Skin of body (tissue), 2 donors: ENCODE results near the gene HUNK. TPM values are rescaled to one million over a fixed set of nuclear protein-coding genes. Genes with fewer than 3 reads are reported as not detected.
"Not testable (repeated sequence)": the region's sequence is repeated elsewhere in the genome, so short reads cannot be mapped to it uniquely, and the experiment has no call there.

Experiments used
- DNase-seq: peaks from one replicate; lab custom pipeline; 2025; lab: John Stamatoyannopoulos, UW
- total RNA-seq: library from RNA; depleted of rRNA; stranded (reverse); fragments of >200 nt; gene quantifications from one replicate; pipeline ENCODE4 v1.2.3, GENCODE V29; 2014

The HUNK gene
- total RNA-seq, 1 donor from 2014 or later = 5.5 TPM

DNA sequence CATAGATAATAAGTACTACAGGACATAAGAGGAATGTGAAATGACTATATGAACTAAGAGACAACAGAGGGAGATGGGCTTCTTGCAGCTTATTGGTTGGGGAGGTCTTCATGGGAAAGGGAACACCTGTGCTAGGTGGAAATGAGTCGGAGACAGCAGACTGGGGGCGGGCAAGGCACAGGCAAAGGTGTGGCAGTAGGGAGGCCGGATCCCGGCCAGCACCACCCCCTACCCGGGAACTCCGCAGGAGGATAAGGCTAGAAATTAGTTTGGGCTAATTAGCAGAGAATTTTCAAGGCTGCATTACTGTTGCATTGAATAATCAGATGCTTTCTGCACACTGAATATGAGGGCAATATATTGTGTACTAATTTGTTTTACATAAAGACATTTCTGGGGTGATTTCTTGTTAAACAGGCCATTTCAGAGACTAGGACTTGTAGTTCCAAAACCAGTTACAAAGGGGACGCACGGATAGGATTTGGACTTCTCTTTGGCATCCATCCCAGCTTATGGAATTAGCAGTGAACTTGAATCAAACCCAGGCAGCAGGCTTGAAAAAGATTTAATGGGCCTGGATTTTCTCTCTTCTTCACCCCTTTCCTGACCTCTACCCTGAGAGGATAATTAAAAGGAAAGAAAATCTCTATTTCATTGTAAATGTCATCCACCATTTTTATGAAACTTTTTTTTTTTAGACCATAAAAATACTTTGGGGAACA lies 2.2 kb upstream of the HUNK start:
- no peak for DNase-seq

DNA sequence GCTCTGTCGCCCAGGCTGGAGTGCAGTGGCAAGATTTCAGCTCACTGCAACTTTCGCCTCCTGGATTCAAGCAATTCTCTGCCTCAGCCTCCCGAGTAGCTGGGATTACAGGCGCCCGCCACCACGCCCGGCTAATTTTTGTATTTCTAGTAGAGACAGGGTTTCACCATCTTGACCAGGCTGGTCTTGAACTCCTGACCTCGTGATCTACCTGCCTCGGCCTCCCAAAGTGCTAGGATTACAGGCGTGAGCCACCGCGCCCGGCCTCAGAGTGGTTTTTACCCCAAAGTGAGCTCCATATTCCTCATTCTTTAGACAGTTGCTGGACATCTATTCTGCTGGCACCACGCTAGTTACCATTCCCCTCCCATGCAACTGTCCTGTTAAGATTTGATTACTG lies 1.4 kb upstream of the HUNK start:
- not testable (repeated sequence) for DNase-seq

DNA sequence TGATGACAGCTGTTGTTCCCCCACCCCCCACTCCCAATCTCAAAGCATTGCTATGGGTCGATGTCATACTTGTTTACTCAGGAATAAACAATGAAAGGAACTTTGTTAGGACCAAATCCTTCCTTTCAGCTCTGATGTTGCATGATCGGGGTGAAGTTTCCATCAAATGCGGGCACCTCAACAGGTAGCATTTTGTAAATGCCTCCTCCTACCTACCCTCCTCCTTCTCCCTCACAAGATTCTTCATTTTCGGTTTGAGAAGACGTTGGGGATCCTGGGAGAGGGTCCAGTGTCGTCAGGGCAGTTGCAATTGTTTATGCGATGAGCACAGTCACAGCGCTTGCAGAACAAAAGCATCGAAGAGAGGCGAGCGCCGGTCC lies 758 bp upstream of the HUNK start:
- DNase-seq = no peak

DNA sequence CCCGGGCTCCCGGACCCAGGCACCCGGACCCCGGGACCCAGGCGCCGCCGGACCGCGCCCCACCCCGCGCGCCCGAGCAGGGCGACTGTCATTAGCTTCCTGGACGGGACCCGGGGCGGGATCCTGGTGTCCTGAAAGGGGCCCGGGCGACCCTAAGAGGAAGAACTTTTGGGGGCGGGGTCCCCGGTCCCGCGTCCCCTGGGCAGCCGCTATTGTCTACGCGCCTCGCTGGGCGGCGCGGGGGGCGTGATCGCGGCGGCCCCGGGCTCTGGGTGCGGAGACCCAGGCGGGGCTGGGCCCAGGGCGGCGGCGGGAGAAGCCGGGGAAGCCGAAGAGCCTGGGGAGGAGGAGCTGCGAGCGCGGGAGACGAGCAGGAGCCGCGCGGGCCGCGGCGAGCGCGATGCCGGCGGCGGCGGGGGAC lies 465 bp downstream of the HUNK start:
- no peak for DNase-seq

DNA sequence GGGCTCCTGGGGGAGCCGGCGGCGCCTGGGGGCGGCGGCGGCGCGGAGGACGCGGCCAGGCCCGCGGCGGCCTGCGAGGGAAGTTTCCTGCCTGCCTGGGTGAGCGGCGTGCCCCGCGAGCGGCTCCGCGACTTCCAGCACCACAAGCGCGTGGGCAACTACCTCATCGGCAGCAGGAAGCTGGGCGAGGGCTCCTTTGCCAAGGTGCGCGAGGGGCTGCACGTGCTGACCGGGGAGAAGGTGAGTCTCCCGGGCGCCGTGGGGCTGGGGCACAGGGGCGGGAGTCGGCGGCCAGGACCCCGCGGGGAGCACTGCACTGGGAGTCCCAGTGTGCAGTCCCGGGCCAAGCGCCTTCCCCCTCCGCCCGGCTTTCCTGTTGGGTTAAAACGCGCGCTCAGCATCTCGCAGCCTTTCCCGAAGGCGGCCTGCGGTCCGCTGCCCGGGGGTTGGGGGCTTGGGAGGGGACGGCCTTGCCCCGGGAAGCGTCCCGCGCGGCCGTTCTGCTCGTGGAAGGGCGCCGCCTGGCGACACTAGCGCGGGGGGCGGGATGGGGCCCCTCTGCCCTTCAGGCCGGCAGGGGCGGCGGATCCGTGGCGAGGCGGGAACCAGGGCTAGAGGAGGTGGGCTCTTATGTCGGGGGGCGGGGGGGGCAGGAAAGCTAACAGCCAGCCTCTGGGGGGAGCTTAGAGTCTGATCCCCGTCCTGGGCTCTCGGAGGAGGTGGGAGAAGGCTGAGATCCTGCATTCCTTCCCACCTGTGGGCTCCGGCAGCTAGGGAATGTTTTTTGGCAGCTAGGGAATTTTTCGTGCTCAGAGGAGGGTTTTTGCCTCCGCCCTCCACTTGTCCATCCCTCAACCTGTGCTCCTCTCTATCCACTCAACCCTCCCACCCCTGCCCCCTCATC lies 1.1 kb downstream of the HUNK start:
- no peak for DNase-seq

DNA sequence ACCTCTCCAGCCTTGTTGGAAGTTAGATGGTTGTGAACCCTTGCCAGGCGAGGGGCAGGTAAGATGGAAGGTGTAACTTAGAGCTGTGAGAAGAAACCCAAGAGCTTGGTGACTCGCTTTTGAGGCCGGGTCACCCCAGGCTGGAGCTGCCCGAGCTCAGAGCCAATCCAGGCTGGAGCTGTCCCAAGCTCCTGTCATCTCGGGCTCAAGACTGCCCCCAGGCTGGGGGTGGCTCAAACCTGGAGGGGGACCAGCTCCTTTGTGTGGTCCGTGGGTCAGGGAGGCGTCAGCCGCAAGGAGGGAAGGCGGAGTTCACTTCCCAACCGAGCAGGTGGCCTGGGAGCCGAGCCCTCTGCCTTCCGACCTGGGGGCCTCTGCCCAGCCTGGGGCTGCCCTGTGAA lies 2.0 kb downstream of the HUNK start:
- DNase-seq = no peak

DNA sequence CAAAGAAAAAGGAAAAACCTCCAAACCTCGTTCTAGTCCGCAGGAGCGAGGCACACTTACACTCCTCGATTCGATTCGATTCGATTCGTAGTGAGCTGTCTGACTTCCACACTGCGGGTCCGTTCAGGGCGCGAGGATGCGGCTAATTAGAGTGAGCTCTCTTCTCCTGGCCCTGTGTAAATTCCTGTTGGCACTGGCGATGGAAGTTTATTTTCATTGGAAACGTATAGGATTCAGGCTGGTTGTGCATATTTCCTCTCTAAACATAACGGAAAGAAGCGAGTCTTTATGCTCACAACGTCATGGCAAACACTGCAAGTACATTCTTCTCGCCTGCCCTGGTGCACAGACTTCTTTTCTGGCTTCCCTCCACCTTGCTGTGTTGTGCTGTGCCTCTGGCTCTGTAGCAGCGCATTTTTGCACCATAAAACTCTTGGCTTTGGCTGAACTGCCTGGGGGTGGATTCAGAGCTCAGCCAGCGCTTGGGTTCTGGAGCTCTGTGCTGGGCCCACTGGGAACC lies 2.7 kb downstream of the HUNK start:
- peak; percentile 91 for DNase-seq

DNA sequence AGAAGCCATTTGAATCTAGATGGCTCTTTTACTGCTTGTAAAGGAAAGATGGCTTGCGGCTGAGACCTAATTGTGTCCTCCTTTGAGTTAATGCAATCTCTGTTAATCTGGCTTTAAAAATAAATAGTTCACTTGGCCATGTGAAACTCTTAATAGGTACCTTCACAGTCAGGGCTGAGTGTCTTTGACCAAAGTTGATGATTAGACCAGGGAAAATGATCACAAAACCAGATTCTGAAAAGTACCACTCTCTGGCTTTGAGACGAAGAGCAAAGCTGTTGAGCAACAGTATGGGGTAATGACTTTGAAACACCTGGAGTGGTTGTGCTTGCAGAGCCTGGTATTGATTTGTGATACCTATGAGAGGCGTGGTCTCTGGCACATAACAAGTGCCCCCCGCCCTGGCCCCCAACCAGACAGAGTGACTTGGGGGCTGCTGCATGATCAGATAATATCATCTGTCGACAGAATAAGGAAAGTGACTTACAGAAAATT lies 4.7 kb downstream of the HUNK start:
- no peak for DNase-seq

DNA sequence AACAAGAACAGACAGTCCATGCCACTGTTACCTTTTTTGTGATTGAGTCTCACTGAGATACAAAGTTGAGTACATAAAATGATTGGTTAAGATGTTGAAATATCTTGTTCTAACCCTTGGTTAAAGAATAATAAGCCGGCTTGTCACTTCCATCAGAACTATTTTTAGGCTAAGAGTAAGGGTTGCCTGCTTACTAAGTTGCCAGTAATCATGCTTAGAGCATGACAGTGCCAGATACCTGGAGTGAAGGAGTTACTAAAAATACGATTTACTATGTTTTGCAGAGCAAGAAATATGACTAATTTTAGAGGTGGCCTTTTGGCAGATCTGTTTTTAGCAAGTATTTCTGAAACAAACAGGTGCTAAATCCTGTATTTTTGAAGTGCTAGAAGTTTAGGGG lies 6.0 kb downstream of the HUNK start:
- DNase-seq = no peak

DNA sequence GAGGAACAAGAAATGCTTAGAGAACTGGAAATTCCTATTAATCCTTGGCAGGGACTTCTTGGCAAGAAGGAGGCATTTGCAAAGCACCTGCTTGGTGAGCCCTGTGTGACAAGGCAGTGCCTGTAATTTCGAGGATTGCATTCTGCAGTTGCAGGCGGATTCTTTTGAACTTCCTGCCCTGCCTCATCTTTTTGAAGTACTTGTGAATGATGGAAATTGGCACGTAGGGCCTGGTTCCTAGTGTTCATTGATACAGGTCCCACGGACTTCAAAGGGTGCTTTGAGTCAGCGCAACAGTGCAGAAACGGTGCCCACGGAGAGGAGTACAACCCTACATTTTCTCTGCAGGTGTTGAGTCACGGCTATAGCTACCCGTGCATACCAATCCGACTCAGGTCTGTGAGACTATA lies 6.4 kb downstream of the HUNK start:
- no peak for DNase-seq

DNA sequence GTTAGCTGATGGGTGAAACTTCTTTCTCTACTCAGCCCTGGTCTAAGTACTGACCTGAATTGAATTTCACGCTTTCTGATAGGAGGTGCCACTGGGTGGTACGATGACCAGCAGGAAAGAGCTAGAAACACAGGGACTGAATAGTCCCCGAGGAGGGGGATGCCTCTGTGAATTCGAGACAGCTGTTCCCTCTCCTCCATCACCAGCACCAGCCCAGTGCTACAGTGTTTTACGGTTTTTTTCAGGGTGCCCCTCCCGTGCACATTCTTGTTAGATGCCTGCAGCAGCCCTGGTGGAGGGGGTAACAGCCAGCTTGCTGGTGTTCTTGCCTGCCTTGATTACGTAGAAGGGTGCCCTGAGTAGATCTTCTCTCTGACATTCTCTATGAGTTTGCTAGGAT lies 7.1 kb downstream of the HUNK start:
- DNase-seq = no peak

DNA sequence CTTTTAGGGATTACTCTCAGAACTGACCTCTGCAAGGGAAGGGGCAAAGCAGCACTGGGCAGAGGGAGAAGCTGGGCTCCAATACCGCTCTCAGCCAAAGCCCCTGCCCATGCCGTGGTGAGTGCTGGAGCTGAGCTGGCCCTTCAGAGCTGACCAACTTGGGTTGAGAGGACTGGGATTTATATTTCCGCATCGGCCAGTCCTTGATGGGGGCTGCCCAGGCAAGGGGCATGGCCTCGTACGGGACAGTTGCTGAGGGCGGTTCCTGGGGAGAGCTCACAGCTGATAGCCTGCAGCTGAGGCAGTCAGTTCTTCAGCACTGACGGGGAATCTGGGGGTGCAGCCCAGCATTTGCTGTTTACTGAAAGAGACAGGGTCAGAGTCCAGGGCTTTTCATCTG lies 8.0 kb downstream of the HUNK start:
- DNase-seq = no peak

DNA sequence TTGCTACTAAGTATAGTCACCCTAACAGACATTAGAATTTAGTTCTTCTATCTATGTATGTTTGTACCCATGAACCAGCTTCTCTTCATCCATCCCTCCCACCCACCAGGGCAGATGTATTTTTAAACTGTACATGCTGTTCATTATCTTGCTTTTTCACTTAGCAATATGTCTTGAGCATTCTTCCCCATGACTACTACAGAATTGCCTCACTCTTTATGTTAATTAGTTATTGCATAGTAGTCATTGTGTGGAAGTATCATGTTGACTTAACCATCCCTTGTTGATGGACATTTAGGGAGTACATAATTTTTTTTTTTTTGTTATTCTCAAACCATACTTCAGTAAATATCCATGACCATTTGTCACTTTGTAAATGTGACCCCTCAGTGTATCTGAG lies 9.9 kb downstream of the HUNK start:
- DNase-seq = no peak

DNA sequence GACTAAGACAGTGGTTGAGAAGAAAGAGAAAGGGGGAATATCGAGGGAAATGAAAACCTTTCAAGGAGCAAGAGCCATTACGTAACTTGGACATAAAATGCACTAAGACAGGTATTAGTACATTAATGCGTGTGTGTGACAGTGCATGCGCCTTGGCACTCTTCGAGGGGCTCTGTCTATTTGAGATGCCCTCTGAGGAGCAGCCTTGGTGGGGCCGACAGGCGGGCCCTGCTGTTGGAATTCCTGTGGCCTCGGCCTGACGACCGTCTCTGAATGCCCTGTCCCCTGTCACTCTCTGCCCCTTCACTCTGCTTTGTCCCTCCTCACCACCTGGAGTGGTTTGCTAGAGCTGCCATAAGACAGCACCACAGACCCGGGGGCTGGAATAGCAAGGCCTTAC lies 12.3 kb downstream of the HUNK start:
- no peak for DNase-seq

DNA sequence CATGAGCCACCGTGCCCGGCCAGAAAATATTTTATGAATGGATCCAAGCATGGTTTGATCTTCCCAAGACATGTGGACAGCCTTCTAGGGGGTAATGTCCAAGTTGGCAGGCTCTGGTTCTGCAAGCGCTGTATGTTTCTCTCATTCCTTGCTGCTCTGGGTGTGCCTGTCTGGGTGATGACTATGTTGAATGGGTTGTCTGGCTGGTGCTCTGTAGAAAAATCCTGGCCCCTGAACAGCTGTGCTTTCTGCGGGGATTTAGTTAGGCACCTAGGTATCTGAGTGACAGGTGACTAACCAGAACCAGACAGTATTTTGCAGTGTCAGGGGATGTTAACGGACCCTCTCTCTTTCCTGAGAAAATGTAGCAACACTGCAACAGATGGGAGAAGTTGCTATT lies 14.1 kb downstream of the HUNK start:
- DNase-seq = peak; percentile 69

DNA sequence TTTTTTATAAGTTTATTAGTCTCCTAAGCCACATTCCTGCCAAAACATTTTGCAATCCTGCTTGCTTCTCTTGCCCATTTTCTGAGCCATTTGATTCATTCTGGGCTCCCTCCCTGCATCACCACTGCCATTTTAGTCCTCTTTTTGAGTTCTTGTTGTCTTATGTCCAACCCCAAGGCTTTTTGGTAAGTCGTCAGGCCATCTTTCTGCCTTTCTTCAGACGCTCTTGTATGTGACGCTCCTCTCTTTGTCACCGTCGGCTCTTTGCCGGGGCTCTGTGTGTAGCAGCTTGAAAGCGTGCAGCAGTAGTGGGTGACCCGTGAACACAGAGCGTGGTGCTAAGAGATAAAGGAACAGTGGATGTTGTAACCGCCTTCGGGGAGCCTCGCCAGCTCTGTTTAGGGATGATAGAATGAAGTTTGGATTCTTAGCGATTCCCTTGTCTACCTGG lies 14.6 kb downstream of the HUNK start:
- DNase-seq = peak; percentile 85

DNA sequence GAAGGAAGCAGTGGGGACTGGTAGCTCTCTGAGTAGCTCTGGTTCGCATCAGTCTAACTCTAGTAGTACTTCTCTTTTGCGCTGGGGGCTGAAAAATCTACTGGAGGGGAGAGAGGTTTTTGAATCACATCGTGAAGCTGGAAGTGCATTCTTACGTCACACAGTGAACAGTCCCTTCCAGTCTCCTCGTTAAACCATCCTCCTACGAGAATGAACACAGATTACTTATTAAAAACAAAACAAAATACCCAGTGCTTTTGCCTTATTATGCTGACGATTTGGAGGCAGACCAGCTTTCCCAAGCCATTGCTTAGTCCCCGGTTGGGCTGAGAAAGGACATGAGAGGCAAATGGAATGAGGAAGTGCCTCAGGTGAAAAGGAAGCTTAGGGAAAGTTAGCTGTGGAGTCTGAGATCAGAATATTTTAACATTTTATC lies 16.1 kb downstream of the HUNK start:
- no peak for DNase-seq

DNA sequence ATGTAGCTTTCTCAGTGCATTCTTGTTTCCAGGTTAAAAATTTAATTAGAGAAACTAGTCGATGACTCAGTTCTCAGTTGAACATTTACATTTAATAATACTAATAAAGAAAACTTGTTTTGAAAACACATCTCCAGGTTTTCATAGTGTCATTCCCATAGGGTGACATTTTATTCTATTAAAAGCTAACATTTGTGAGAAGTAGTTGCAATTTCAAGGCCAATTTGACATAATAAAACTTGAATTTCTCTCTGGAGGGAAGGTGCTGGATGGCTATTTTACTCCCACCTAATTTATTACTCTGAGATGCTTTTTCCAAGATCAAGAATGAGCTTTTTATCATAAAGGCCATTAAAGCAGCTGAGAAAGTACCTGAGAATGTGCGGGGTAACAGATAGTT lies 16.6 kb downstream of the HUNK start:
- DNase-seq = no peak

DNA sequence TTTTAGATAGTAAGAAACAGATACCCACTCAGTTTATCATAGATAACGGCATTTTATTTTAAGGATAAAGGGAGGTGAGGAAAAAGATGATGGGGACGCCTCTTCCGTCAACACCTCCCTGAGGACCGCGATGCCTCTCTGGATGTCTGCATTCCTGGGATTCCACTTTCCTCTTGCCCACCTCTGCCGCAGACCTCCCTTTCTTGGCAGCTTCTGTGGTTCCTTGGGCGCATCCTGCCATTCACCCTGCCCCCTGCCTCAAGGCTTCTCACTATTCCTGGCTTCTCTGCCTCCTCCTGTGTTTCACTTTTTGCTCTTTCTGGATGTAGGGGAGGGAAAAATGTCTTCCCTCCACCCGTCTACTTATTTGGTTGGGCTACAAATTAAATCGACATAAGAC lies 19.9 kb downstream of the HUNK start:
- DNase-seq = no peak

DNA sequence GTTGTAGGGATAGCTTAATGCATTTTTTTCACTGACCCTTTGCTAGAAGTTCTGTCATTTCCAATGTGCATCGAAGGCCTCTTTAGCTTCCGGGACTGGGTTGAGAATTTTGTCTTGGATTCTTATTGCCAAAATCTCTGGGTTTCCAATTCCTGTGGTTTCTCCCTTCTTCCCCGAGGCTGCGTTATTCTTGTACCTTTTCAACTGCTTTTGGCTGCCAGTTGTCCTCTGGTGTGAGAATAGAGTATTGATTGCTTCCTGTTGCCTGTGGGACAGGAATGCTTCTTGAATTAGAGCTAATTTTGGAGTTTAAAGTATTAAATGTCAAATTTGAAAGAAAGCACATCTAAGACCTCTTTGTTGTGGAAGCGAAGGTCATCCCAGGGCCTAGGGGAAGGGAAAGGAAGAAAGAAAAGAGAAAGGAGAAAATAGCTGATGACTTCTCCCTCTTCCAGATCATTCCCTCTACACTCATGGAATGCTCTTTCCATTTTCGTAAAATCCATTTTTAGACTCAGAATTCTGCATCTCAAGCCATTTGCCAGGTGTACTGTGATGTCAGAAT lies 21.1 kb downstream of the HUNK start:
- no peak for DNase-seq

DNA sequence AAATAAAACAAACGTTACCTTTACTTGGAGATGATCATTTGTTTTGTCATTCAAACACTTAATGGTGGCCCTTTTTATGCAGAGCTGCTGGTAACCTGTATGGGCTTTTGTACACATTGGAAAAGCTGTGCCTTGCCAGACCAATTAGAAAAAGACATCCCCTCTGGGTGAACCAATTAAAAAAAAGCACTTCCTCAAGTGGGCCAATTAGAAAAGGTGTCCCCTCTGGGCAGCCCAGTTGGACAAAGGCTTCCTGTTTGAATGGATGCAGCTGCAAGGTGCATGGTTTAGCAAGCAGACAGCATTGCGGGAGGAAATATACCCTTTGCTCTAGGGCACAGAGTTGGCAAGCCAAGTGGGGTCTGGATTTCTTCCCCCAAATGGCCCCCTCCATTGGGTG lies 21.6 kb downstream of the HUNK start:
- no peak for DNase-seq
